SK-N-DZ (cell line): ENCODE results near the gene SENP7.
"Not testable (repeated sequence)": the region's sequence is repeated elsewhere in the genome, so short reads cannot be mapped to it uniquely, and the experiment has no call there.

ENCODE experiments used
- DNase-seq: peaks from one replicate; pipeline ENCODE4 v3.0.0-alpha.2; 2015; ENCODE audit warnings: low spot score

Gene SENP7

GRCh38 chr3:101521211-101521701 lies 8.2 kb upstream of the SENP7 start:
- no peak for DNase-seq

GRCh38 chr3:101519685-101520365 lies 6.8 kb upstream of the SENP7 start:
- DNase-seq, result no peak

DNA sequence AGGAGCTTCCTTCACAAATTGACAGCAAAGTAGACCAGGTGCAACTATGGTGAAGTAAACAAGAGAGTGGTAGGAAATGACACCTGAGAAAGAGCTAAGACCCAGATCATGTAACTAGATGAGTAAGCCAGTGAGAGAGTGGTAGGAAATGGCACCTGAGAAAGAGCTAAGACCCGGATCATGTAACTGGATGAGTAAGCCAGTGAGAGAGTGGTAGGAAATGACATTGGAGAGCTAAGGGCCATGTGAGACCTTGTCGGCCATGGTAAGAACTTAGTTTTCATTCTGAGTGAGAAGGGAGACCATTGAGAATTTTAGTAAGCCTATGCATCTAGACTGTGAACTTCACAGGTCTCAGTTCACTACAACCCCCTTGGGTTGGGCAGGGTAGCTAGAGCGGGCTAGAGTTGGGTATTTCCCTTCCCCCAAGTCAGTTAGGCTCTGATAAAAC lies 5.4 kb upstream of the SENP7 start:
- no peak for DNase-seq

DNA sequence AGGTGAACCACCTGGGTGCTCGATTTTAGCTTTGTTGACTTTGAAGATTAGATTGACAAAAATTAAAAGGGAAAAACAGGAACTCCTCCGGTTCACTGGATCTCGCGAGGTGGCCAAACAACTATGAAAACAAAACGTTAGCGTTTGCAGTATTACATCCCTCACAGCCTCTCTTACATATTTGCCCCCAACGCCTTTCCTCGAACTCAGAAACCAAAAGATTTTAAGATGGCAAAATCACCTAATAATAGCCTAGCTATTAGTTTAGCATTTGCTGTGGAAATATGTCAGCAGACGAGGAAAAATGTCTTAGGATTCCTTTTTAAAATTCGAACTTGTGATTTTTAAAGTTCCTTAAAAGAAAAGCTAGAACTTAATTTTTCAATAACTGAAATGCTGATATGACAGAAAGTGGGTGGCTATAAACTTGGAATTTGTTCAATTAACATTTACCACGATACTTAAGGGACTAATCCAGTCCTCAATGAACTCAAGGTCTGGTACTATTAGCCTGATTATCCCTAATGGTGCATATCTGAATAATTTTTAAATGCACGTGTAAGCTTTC lies 491 bp upstream of the SENP7 start:
- DNase-seq, result no peak

DNA sequence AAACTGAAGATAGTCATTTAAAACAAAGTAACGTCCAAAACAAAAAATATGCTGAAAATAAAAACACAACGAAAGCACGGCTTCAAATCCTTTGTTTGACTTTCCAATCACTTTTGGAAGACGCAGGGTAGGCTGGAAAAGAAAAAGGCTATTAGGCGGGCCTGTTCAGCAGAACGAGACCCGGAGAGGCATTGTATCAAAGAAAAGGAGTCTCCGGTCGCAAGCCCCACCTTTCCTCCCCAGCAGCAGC lies 691 bp downstream of the SENP7 start:
- DNase-seq, result no peak

DNA sequence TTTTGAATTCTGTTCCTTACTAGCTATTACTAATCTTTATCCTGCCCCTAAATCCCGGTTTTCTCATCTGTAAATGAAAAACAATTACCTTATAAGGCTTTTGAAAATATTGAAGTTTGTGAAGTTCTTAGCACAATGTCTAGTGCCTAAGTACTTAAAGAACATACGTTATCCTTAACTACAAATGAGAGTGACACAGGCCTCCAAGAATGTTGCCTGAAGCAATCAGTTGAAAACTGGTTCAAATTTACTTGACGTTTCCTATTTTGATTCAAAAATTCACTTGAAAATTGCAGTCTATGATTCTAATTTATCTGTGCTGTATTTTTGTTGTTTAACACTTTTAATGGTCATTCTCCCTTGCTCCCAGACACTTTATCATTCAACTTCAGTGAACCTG lies 3.2 kb downstream of the SENP7 start:
- no peak for DNase-seq

DNA sequence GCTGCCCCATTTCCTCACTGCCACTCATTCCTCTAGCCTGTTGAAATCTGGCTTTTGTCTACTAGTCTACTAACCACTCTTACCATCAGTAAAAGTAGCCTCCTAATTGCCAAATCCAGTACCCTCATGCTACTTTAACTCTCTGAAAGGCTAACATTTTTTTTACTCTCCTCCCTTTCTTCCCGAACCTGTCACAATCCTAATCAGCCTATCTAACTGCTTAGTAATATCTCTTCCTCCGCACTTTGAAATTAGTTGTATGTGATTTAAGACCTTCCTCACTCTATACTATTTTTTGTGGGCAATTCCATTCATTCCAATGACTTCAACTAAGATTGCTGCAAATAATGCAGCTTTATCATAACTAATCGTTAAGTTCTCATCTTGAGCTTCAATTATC lies 3.7 kb downstream of the SENP7 start:
- DNase-seq, result no peak

GRCh38 chr3:101501783-101502182 lies 11.2 kb downstream of the SENP7 start:
- DNase-seq, result no peak

GRCh38 chr3:101500208-101500607 lies 12.8 kb downstream of the SENP7 start:
- no peak for DNase-seq

- no peak for DNase-seq
These were observed 15.2 kb downstream of the SENP7 start for GRCh38 chr3:101497803-101498202.

GRCh38 chr3:101495552-101495951 lies 17.5 kb downstream of the SENP7 start:
- no peak for DNase-seq

GRCh38 chr3:101484805-101485620 lies 28.0 kb downstream of the SENP7 start:
- DNase-seq, result no peak

DNA sequence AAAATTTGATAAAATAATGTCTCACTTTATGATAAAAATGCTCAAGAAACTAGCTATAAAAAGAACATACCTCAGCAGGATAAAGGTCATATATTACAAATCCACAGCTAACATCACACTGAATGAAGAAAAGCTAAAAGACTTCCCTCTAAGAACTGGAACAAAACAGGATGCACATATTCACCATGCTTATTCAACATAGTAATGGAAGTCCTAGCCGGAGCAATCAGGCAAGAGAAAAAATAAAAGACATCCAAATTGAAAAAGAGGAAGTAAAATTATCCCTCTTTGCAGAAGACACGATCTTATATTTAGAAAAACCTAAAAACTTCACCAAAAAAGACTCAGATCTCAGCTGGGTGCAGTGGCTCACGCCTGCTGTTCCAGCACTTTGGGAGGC lies 34.0 kb downstream of the SENP7 start:
- DNase-seq, result no peak

DNA sequence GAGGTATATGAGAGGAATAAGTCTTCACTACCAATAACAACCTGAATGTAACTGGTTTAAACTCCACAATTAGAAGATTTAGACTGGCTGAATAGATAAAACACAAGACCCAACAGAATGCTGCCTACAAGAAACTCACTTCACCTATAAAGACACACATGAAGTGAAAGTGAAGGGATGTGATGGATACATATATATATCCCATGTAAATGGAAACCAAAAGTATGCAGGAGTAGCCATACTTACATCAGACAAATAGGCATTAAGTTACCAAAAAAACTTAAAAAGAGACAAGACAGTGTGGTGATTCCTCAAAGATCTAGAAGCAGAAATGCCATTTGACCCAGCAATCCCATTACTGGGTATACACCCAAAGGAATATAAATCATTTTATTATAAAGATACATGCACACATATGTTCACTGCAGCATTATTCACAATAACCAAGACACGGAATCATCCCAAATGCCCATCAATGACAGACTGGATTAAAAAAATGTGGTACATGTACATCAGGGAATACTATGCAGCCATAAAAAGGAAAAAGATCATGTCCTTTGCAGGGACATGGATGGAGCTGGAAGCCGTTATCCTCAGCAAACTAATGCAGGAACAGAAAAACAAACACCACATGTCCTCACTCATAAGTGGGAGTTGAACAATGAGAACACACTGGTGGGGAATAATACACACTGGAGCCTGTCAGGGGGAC lies 38.0 kb downstream of the SENP7 start:
- DNase-seq, result not testable (repeated sequence)

- not testable (repeated sequence) for DNase-seq
These were observed 44.3 kb downstream of the SENP7 start for GRCh38 chr3:101468676-101469075.

DNA sequence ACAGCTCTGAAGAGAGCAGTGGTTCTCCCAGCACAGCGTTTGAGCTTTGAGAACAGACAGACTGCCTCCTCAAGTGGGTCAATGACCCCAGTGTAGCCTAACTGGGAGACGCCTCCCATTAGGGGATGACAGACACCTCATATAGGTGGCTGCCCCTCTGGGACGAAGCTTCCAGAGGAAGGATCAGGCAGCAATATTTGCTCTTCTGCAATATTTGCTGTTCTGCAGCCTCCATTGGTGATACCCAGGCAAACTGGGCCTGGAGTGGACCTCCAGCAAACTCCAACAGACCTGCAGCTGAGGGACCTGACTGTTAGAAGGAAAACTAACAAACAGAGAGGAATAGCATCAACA lies 45.7 kb downstream of the SENP7 start:
- DNase-seq, result not testable (repeated sequence)

GRCh38 chr3:101466465-101467309 lies 46.3 kb downstream of the SENP7 start:
- DNase-seq, result peak; percentile 11

DNA sequence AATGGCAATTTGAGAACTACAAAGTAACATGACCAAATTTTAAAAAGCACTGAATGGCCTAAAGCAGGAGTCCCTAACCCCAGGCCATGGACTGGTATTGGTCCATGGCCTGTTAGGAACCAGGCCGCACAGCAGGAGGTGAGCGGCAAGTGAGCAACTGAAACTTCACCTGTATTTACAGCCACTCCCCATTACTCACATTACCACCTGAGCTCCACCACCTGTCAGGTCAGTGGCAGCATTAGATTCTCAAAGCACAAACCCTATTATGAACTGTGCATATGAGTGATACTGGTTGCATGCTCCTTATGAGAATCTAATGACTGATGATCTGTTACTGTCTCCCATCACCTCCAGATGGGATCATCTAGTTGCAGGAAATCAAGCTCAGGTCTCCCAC lies 48.8 kb downstream of the SENP7 start:
- DNase-seq, result no peak

DNA sequence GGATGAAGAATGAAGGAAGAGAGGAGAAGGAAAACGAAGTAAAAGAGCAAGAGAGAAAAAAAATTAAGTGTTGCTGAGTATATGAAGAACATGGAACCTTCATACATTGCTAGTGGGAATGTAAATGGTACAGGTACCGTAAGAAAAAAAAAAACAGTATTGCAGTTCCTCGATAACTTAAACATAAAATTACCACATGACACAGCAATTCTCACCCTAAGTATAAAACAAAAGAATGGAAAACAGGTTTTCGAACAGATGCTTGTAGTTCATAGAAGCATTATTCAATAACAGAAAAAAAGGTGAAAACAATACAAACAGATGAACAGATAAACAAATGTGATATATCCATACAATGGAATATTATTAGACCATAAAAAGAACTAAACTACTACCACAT lies 51.6 kb downstream of the SENP7 start:
- no peak for DNase-seq

DNA sequence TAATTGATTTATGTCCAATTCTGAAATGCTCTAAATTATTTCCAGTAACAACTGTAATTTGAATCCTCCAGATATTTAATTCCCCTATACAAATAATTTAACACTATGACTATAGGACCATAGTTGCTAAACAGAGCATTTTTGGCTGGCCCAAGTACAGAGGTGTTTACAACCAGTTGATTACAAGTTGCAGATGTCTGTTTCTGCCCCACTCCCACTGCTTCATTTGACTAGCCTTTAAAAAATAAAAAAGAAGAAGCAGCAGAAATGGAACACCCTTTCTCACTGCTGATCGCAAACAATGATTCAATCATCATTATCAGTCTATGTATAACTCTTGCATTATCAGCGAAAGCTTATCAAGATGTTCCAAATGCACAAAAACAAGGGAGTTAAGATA lies 54.6 kb downstream of the SENP7 start:
- DNase-seq, result no peak

GRCh38 chr3:101454629-101455028 lies 58.4 kb downstream of the SENP7 start:
- DNase-seq, result no peak
